Skeletal muscle cell (primary cell): ENCODE data around the gene PBOV1.

Experiments
- DNase-seq: peaks from one replicate; pipeline ENCODE4 v3.0.0-alpha.2; 2010; ENCODE audit warnings: low read depth
- H3K4me3 ChIP-seq: 2 replicates; pipeline ENCODE4 v1.5.1; 2011; ENCODE audit warnings: low read depth, mild to moderate bottlenecking, control low read depth, low read length, moderate library complexity

PBOV1 gene

GRCh38 chr6:138240476-138241245, 22.4 kb upstream of the PBOV1 start:
- peak; percentile 51 for DNase-seq
- no peak overlapping the region for H3K4me3 ChIP-seq

- no peak overlapping the region for H3K4me3 ChIP-seq
- DNase-seq = no peak
Observed at GRCh38 chr6:138239774-138240173, 21.5 kb upstream of the PBOV1 start.

- DNase-seq = no peak
- H3K4me3 ChIP-seq = no peak overlapping the region
Observed at GRCh38 chr6:138238368-138238767, 20.1 kb upstream of the PBOV1 start.

- DNase-seq = no peak
- no peak overlapping the region for H3K4me3 ChIP-seq
Observed at GRCh38 chr6:138237463-138237862, 19.2 kb upstream of the PBOV1 start.

GRCh38 chr6:138235693-138236092, 17.4 kb upstream of the PBOV1 start:
- DNase-seq = no peak

GRCh38 chr6:138235205-138235604, 16.9 kb upstream of the PBOV1 start:
- H3K4me3 ChIP-seq = no peak overlapping the region
- DNase-seq = no peak

More at GRCh38 chr6:138235693-138236092, 17.4 kb upstream of the PBOV1 start:
- no peak overlapping the region for H3K4me3 ChIP-seq

GRCh38 chr6:138234363-138234762, 16.1 kb upstream of the PBOV1 start:
- H3K4me3 ChIP-seq = no peak overlapping the region
- no peak for DNase-seq

- no peak for DNase-seq
- no peak overlapping the region for H3K4me3 ChIP-seq
Observed at GRCh38 chr6:138231381-138231886, 13.1 kb upstream of the PBOV1 start.

GRCh38 chr6:138230759-138231380, 12.6 kb upstream of the PBOV1 start:
- no peak for DNase-seq
- no peak overlapping the region for H3K4me3 ChIP-seq

GRCh38 chr6:138230221-138230620, 11.9 kb upstream of the PBOV1 start:
- H3K4me3 ChIP-seq = no peak overlapping the region
- no peak for DNase-seq

- DNase-seq = no peak
- no peak overlapping the region for H3K4me3 ChIP-seq
Observed at GRCh38 chr6:138229663-138230179, 11.4 kb upstream of the PBOV1 start.

GRCh38 chr6:138229072-138229471, 10.8 kb upstream of the PBOV1 start:
- no peak for DNase-seq
- no peak overlapping the region for H3K4me3 ChIP-seq

GRCh38 chr6:138227316-138227781, 9.1 kb upstream of the PBOV1 start:
- no peak for DNase-seq

GRCh38 chr6:138226700-138227315, 8.5 kb upstream of the PBOV1 start:
- no peak for DNase-seq
- H3K4me3 ChIP-seq = no peak overlapping the region

More at GRCh38 chr6:138227316-138227781, 9.1 kb upstream of the PBOV1 start:
- H3K4me3 ChIP-seq = no peak overlapping the region

GRCh38 chr6:138225953-138226352, 7.7 kb upstream of the PBOV1 start:
- DNase-seq = no peak
- no peak overlapping the region for H3K4me3 ChIP-seq

- H3K4me3 ChIP-seq = no peak overlapping the region
- no peak for DNase-seq
Observed at GRCh38 chr6:138222901-138223546, 4.7 kb upstream of the PBOV1 start.

- DNase-seq = no peak
Observed at GRCh38 chr6:138219901-138220300, 1.6 kb upstream of the PBOV1 start.

GRCh38 chr6:138219398-138219797, 1.1 kb upstream of the PBOV1 start:
- H3K4me3 ChIP-seq = no peak overlapping the region
- DNase-seq = no peak

More at GRCh38 chr6:138219901-138220300, 1.6 kb upstream of the PBOV1 start:
- no peak overlapping the region for H3K4me3 ChIP-seq

GRCh38 chr6:138215093-138215782, 3.1 kb downstream of the PBOV1 start:
- DNase-seq = no peak
- H3K4me3 ChIP-seq = no peak overlapping the region
